Spleen (tissue), 11 donors: Measurements from ENCODE around the gene KPNA3. TPM values are rescaled to one million over a fixed set of nuclear protein-coding genes. Genes with fewer than 3 reads are reported as not detected.

Experiments
- DNase-seq: peaks from one replicate; pipeline ENCODE4 v3.0.0-alpha.2; 2020
- H3K27ac ChIP-seq, 8 donors: fragments of 200-600 bp; sonication (generic) in 7 of 8; 1 replicate in 4 of 8; 2 replicates in 4 of 8; pipeline versions ENCODE4 v1.5.0 to v1.8.0; 2016 to 2021; ENCODE audit warnings: inconsistent platforms in 4 of 8, mild to moderate bottlenecking in 4 of 8, moderate library complexity in 1 of 8
- H3K27me3 ChIP-seq, 7 donors: fragments of 200-600 bp; sonication (generic) in 6 of 7; replicated peaks in 1 of 7; 1 replicate in 4 of 7; 2 replicates in 3 of 7; pipeline versions ENCODE4 v1.5.0 to v1.8.0; 2016 to 2021; ENCODE audit warnings: inconsistent platforms in 3 of 7, mild to moderate bottlenecking in 1 of 7
- H3K36me3 ChIP-seq, 6 donors: fragments of 200-600 bp; sonication (generic) in 5 of 6; 1 replicate in 4 of 6; 2 replicates in 2 of 6; pipeline versions ENCODE4 v1.5.0 to v1.8.0; 2016 to 2021; ENCODE audit warnings: inconsistent platforms in 2 of 6
- H3K4me1 ChIP-seq, 6 donors: fragments of 200-600 bp; sonication (generic) in 5 of 6; 1 replicate in 3 of 6; 2 replicates in 3 of 6; pipeline versions ENCODE4 v1.5.0 to v1.8.0; 2016 to 2021; ENCODE audit warnings: inconsistent platforms in 3 of 6
- H3K4me3 ChIP-seq, 8 donors: fragments of 200-600 bp; sonication (generic) in 7 of 8; 1 replicate in 4 of 8; 2 replicates in 4 of 8; pipeline versions ENCODE4 v1.5.0 to v1.8.0; 2016 to 2021; ENCODE audit warnings: inconsistent platforms in 4 of 8, mild to moderate bottlenecking in 4 of 8, moderate library complexity in 2 of 8
- H3K9me3 ChIP-seq, 8 donors: fragments of 200-600 bp; sonication (generic) in 7 of 8; 1 replicate in 4 of 8; 2 replicates in 4 of 8; pipeline versions ENCODE4 v1.5.0 to v1.8.0; 2016 to 2021; ENCODE audit warnings: inconsistent platforms in 4 of 8
- POLR2A ChIP-seq, 3 donors: fragments of 450-650 bp; IDR thresholded peaks; one replicate each; pipeline ENCODE4 v1.5.1; 2017; ENCODE audit warnings: antibody characterized with exemption in 3 of 3, mild to moderate bottlenecking in 1 of 3
- POLR2AphosphoS5 ChIP-seq, 3 donors: sonication (generic); formaldehyde crosslinking; IDR thresholded peaks; one replicate each; pipeline ENCODE4 v1.5.1; 2017; ENCODE audit warnings: antibody characterized with exemption in 3 of 3
- WGBS, 5 donors: extraction: QIAGEN DNeasy Blood & Tissue Kit in 3 of 5; methylation state at CpG; one replicate each; pipeline versions ENCODE4 v1.1.5 to v1.1.7; 2013 to 2018; 5-methylcytosine and 5-hydroxymethylcytosine counted together
- intact Hi-C: fragments of 100-400 bp; cut with DNase I; formaldehyde crosslinking; loops from one replicate; pipeline ENCODE4 v1.15.0; 2023; ENCODE audit warnings: low total_unique reads
- polyA plus RNA-seq, 3 donors: library from polyadenylated mRNA; stranded (reverse); fragments of 200-250 nt; gene quantifications; one replicate each; pipeline ENCODE4 v1.2.1, GENCODE V29; 2013
- total RNA-seq, 7 donors: library from RNA; depleted of rRNA in 3 of 7; stranded (reverse); fragments of >200 nt in 3 of 7; fragmentation: NEBNext Ultra II Directional in 4 of 7; extraction: Animal tissue kit (Norgen Biotek cat#: 25700) in 4 of 7; gene quantifications; one replicate each; pipeline versions ENCODE4 v1.1.0 to v1.2.1, GENCODE V29; 2016 to 2021
- TF ChIP-seq, protein P1 (sequence below), 11 experiments: fragments of 200-600 bp in 7 of 11; fragments of 450-650 bp in 4 of 11; sonication (generic) in 4 of 11; IDR thresholded peaks in 8 of 11; conservative IDR thresholded peaks in 3 of 11; 1 replicate in 7 of 11; 2 replicates in 4 of 11; pipeline versions ENCODE4 v1.4.0 to v1.8.0; 2016 to 2021; ENCODE audit warnings: antibody characterized with exemption in 11 of 11, inconsistent platforms in 4 of 11, mild to moderate bottlenecking in 1 of 11
- donor health status: healthy with polysubstance abuse.
- donor health status: DM: no; HTN: no; CAD: no; lungs with moderate emphysema.
- donor health status: DM: no; HTN: no; CAD: no.
- donor health status: Bipolar disorder and iron deficiency.
- donor health status: healthy.
- donor health status: DM: no; HTN: no; CAD: no.
- donor health status: DM: yes; HTN: yes; CAD: no.

Gene KPNA3
- total and polyA plus RNA-seq, 10 donors: 9.6 to 26.3 (median 20.6) TPM

GRCh38 chr13:49649963-49650312, 142.5 kb downstream of the KPNA3 start:
- Histone ChIP-seq H3K36me3 (no peaks in the 10 kb centered on the region), H3K4me1 (peaks cover 0 to 32% (median 11%) of the 10 kb centered on the region in 6 donors), H3K27me3 (no peaks in the 10 kb centered on the region), H3K27ac (no peak overlapping the region), H3K4me3 (no peak overlapping the region), H3K9me3 (no peaks in the 10 kb centered on the region)
- DNase-seq: no peak
- WGBS, 5 donors: 73 to 83% (median 82%) methylated on average over 2 of the region's 2 CpGs
- intact Hi-C loops: no loop called here
- TF ChIP-seq POLR2A (IDR thresholded peaks at IDR 0.05): no peak
- TF ChIP-seq POLR2AphosphoS5 (IDR thresholded peaks at IDR 0.05): no peak
- TF ChIP-seq, protein P1, sequence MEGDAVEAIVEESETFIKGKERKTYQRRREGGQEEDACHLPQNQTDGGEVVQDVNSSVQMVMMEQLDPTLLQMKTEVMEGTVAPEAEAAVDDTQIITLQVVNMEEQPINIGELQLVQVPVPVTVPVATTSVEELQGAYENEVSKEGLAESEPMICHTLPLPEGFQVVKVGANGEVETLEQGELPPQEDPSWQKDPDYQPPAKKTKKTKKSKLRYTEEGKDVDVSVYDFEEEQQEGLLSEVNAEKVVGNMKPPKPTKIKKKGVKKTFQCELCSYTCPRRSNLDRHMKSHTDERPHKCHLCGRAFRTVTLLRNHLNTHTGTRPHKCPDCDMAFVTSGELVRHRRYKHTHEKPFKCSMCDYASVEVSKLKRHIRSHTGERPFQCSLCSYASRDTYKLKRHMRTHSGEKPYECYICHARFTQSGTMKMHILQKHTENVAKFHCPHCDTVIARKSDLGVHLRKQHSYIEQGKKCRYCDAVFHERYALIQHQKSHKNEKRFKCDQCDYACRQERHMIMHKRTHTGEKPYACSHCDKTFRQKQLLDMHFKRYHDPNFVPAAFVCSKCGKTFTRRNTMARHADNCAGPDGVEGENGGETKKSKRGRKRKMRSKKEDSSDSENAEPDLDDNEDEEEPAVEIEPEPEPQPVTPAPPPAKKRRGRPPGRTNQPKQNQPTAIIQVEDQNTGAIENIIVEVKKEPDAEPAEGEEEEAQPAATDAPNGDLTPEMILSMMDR (IDR thresholded peaks at IDR 0.05 in 8 of 11, conservative IDR thresholded peaks at IDR 0.05 in 3 of 11): no peak

Other genes with a start within 250 kb of the KPNA3 start
- 10 to 100 TPM; 19.4 to 30.9 (median 29.3) TPM for gene RCBTB1, start 207.1 kb downstream of the KPNA3 start, total RNA-seq
- 10 to 100 TPM in 2 of 3 donors, 1 to 10 TPM in 1; 10.0 to 13.7 (median 10.3) TPM for gene RCBTB1, start 207.1 kb downstream of the KPNA3 start, polyA plus RNA-seq
- gene ARL11, start 164.2 kb downstream of the KPNA3 start, total RNA-seq: 10 to 100 TPM in 5 of 7 donors, 1 to 10 TPM in 2; 8.5 to 15.7 (median 11.7) TPM
- 10 to 100 TPM in 1 of 3 donors, 1 to 10 TPM in 2; 4.7 to 11.8 (median 8.8) TPM for gene ARL11, start 164.2 kb downstream of the KPNA3 start, polyA plus RNA-seq
- gene EBPL, start 101.2 kb downstream of the KPNA3 start, total RNA-seq: 10 to 100 TPM; 20.1 to 69.4 (median 26.2) TPM
- gene EBPL, start 101.2 kb downstream of the KPNA3 start, polyA plus RNA-seq: 10 to 100 TPM; 31.5 to 46.1 (median 36.1) TPM
- 1 to 10 TPM; 3.5 to 7.7 (median 4.9) TPM for gene SPRYD7, start 143.7 kb upstream of the KPNA3 start, total RNA-seq
- 1 to 10 TPM; 3.5 to 5.7 (median 3.6) TPM for gene SPRYD7, start 143.7 kb upstream of the KPNA3 start, polyA plus RNA-seq
- 10 to 100 TPM; 25.7 to 29.7 (median 28.0) TPM for gene TRIM13, start 204.4 kb upstream of the KPNA3 start, total RNA-seq
- 10 to 100 TPM; 17.1 to 28.6 (median 19.3) TPM for gene TRIM13, start 204.4 kb upstream of the KPNA3 start, polyA plus RNA-seq
- gene KCNRG, start 222.8 kb upstream of the KPNA3 start, total RNA-seq: 1 to 10 TPM in 4 of 7 donors, under 1 TPM in 2, not detected in 1; 0.85 to 2.6 (median 1.8) TPM
- under 1 TPM; 0.35 to 0.41 (median 0.37) TPM for gene KCNRG, start 222.8 kb upstream of the KPNA3 start, polyA plus RNA-seq